Measurements from ENCODE around the gene STK24. TPM values are rescaled to one million over a fixed set of nuclear protein-coding genes. Genes with fewer than 3 reads are reported as not detected.

The STK24 gene
- total and polyA plus RNA-seq, 4 donors: 42.7 to 56.1 (median 52.2) TPM

DNA sequence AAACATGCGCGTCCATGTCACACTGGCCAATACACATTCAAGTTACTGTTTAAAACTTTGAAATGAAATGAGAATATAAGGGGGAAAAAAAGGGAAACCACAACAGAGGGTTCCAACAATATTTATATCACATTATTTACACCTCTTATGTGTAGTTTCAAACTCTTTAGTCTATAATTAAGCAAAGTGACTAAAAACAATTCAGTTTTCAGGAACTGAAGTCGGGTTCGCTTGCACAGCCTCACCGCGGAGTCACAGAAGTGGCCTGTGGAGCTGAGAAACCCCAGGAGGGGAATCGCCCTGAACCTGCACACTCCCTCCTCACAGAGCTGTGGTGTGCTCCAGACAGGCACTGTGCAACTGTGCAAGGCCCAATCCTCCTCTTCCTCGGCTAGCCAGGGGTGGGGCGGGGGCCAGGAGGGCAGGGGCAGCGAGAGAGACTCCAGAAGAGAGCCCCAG, 75.9 kb downstream of the STK24 start:
- Histone ChIP-seq H3K36me3 (ENCODE audit: control insufficient read depth, insufficient read depth, low read length) (peaks cover 8% of the 10 kb centered on the region), H3K4me3 (ENCODE audit: low read depth, low read length) (no peak overlapping the region), H3K4me1 (ENCODE audit: control insufficient read depth, insufficient read depth, low read length) (peaks cover 23% of the 10 kb centered on the region), H3K27me3 (ENCODE audit: control insufficient read depth, insufficient read depth, low read length) (no peaks in the 10 kb centered on the region), H3K9me3 (ENCODE audit: control insufficient read depth, insufficient read depth, low read length) (no peaks in the 10 kb centered on the region), H3K27ac (ENCODE audit: low read depth, low read length) (no peak overlapping the region)
- WGBS (ENCODE audit: insufficient coverage): 88% methylated on average over 8 of the region's 10 CpGs
- DNase-seq (ENCODE audit: low read depth in 4 of 6, low spot score in 6 of 6): no peak

DNA sequence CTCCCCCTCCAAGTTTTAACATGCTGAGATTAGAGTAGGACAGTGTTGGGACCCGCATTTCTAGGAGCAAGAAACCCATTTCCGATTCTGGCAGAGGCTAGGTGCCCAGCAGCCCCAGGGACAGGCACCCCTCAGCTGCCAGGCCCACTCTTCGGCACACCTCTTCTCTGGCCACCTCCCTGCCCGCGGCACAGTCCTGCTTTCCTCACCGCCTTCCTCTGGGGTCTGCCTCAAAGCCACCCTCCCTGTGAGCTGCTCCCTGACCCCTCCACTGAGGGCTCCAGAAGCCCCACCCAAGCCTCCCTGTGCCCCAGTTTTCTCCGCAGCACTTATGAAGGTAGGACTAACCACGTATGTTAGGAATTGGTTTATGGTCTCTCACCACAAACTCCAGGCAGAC, 79.9 kb downstream of the STK24 start:
- 87% methylated on average over 6 of the region's 8 CpGs for WGBS (ENCODE audit: insufficient coverage)
- H3K27ac ChIP-seq (ENCODE audit: low read depth, low read length): no peak overlapping the region
- peaks cover 8% of the 10 kb centered on the region for H3K36me3 ChIP-seq (ENCODE audit: control insufficient read depth, insufficient read depth, low read length)

DNA sequence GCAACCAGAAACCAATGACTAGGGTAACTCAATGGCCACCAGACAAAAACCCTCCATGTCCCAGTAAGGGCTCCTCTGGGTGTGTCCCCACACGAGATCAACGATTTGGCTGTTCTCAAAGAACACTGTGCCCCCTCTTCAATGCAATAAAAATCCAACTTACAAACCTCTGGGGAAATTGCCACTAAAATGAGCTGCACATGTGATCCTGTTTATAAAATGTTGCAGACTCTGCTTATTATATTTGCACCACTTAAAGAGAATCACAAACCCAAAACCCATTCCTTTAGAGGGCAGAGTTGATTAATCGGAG, 80.5 kb downstream of the STK24 start:
- H3K9me3 ChIP-seq (ENCODE audit: control insufficient read depth, insufficient read depth, low read length): no peaks in the 10 kb centered on the region
- peaks cover 22% of the 10 kb centered on the region for H3K4me1 ChIP-seq (ENCODE audit: control insufficient read depth, insufficient read depth, low read length)
- H3K27ac ChIP-seq (ENCODE audit: low read depth, low read length): no peak overlapping the region
- DNase-seq (ENCODE audit: low read depth in 4 of 6, low spot score in 6 of 6): no peak
- WGBS (ENCODE audit: insufficient coverage): 67% methylated on average over 1 of the region's 3 CpGs
- peaks cover 8% of the 10 kb centered on the region for H3K36me3 ChIP-seq (ENCODE audit: control insufficient read depth, insufficient read depth, low read length)
- H3K27me3 ChIP-seq (ENCODE audit: control insufficient read depth, insufficient read depth, low read length): no peaks in the 10 kb centered on the region
- H3K4me3 ChIP-seq (ENCODE audit: low read depth, low read length): no peak overlapping the region

More for the DNA sequence above, 79.9 kb downstream of the STK24 start:
- Histone ChIP-seq H3K27me3 (ENCODE audit: control insufficient read depth, insufficient read depth, low read length) (no peaks in the 10 kb centered on the region), H3K4me3 (ENCODE audit: low read depth, low read length) (no peak overlapping the region), H3K9me3 (ENCODE audit: control insufficient read depth, insufficient read depth, low read length) (no peaks in the 10 kb centered on the region), H3K4me1 (ENCODE audit: control insufficient read depth, insufficient read depth, low read length) (peaks cover 22% of the 10 kb centered on the region)
- no peak for DNase-seq (ENCODE audit: low read depth in 4 of 6, low spot score in 6 of 6)

- DNase-seq (ENCODE audit: low read depth in 4 of 6, low spot score in 6 of 6): peak in 2 of 6 donors; percentile 41 to 67
- Histone ChIP-seq H3K27ac (ENCODE audit: low read depth, low read length) (peak overlapping the region; percentile 29), H3K4me1 (ENCODE audit: control insufficient read depth, insufficient read depth, low read length) (peaks cover 26% of the 10 kb centered on the region), H3K27me3 (ENCODE audit: control insufficient read depth, insufficient read depth, low read length) (no peaks in the 10 kb centered on the region), H3K9me3 (ENCODE audit: control insufficient read depth, insufficient read depth, low read length) (no peaks in the 10 kb centered on the region), H3K4me3 (ENCODE audit: low read depth, low read length) (no peak overlapping the region), H3K36me3 (ENCODE audit: control insufficient read depth, insufficient read depth, low read length) (peaks cover 8% of the 10 kb centered on the region)
- 54% methylated on average over 14 of the region's 15 CpGs for WGBS (ENCODE audit: insufficient coverage)
These were observed 81.1 kb downstream of the STK24 start for GRCh38 chr13:98495627-98496478.

DNA sequence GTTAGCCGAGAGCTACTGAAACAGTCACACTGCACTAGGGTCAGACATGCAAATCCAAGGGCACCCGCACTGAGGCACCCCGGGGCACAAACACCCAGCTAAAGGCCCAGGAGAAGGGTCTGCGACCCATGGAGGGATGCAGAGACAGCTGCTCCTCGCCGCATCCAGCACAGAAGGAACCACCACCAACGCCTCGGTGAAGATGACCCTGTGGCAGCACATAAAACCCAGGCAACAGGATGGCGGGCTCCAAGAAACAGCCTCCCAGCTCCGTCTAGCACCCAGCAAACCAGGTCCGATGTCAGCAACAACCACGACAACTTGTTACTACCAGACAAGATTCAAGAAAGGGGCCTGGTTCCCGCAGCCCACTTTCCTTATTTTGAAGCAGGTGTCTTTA, 82.1 kb downstream of the STK24 start:
- Histone ChIP-seq H3K4me1 (ENCODE audit: control insufficient read depth, insufficient read depth, low read length) (peaks cover 30% of the 10 kb centered on the region), H3K27me3 (ENCODE audit: control insufficient read depth, insufficient read depth, low read length) (no peaks in the 10 kb centered on the region), H3K27ac (ENCODE audit: low read depth, low read length) (no peak overlapping the region), H3K36me3 (ENCODE audit: control insufficient read depth, insufficient read depth, low read length) (peaks cover 8% of the 10 kb centered on the region), H3K9me3 (ENCODE audit: control insufficient read depth, insufficient read depth, low read length) (no peaks in the 10 kb centered on the region), H3K4me3 (ENCODE audit: low read depth, low read length) (no peak overlapping the region)
- 85% methylated on average over 12 of the region's 13 CpGs for WGBS (ENCODE audit: insufficient coverage)
- no peak for DNase-seq (ENCODE audit: low read depth in 4 of 6, low spot score in 6 of 6)

DNA sequence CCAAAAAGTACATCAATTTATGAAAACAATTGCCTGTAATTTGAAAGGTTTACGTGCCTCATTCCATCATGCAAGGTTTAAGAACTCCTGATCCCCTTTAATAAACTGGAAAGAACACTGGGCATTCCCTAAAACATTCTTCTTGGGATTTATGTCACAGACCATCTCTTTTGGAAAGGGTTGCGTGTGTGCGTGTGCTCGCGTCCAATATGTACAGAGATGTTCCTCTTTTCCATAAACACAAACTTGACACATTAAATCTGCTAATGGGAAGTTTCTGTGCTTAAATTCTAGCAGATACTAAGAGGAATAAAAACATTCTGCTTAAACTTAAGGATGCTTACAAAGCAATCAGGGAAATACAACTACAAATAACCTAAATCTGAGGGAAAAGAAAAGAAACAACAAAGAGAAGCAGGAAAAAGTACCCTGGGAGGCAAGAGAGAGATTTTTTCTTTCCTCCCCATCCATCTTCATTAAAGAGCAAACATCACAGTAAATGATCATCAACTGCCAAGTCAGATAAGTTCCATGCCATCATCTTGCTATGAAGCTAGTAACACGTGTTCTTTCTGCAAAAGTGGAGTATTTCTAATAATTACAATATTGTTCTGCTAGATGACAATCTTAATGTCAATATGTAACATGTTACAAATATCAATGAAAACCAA, 83.7 kb downstream of the STK24 start:
- no peak for DNase-seq (ENCODE audit: low read depth in 4 of 6, low spot score in 6 of 6)
- no peak overlapping the region for H3K27ac ChIP-seq (ENCODE audit: low read depth, low read length)
- WGBS (ENCODE audit: insufficient coverage): no CpG with 5 or more reads among the region's 6 CpGs
- no peaks in the 10 kb centered on the region for H3K27me3 ChIP-seq (ENCODE audit: control insufficient read depth, insufficient read depth, low read length)
- no peaks in the 10 kb centered on the region for H3K9me3 ChIP-seq (ENCODE audit: control insufficient read depth, insufficient read depth, low read length)
- H3K36me3 ChIP-seq (ENCODE audit: control insufficient read depth, insufficient read depth, low read length): no peaks in the 10 kb centered on the region
- H3K4me1 ChIP-seq (ENCODE audit: control insufficient read depth, insufficient read depth, low read length): peaks cover 36% of the 10 kb centered on the region
- H3K4me3 ChIP-seq (ENCODE audit: low read depth, low read length): no peak overlapping the region

GRCh38 chr13:98492335-98493041, 84.4 kb downstream of the STK24 start:
- H3K27ac ChIP-seq (ENCODE audit: low read depth, low read length): no peak overlapping the region

DNA sequence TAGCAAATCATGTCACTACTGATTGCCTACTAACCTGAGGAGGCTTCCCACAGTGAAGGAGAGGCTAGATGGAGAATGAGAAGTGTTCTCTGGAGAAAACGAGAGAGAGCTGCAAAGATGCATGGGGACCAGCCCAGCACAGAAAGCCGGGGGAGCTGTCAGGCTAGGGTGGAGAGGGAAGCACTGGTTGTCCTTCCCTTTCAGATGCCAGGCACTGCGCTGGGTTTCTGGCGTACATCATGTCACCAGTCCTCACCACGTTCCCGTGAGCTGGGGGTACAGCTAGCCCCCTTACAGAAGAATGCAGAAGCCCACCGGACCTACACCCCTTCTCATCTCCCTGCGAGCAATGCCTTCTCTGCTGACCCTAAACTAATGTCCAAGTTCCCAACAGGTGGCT, 86.0 kb downstream of the STK24 start:
- H3K9me3 ChIP-seq (ENCODE audit: control insufficient read depth, insufficient read depth, low read length): no peaks in the 10 kb centered on the region
- DNase-seq (ENCODE audit: low read depth in 4 of 6, low spot score in 6 of 6): peak in 1 of 6 donors; percentile 64
- H3K4me3 ChIP-seq (ENCODE audit: low read depth, low read length): no peak overlapping the region
- no peaks in the 10 kb centered on the region for H3K27me3 ChIP-seq (ENCODE audit: control insufficient read depth, insufficient read depth, low read length)
- WGBS (ENCODE audit: insufficient coverage): 66% methylated on average over 2 of the region's 8 CpGs
- H3K36me3 ChIP-seq (ENCODE audit: control insufficient read depth, insufficient read depth, low read length): no peaks in the 10 kb centered on the region
- H3K27ac ChIP-seq (ENCODE audit: low read depth, low read length): no peak overlapping the region
- H3K4me1 ChIP-seq (ENCODE audit: control insufficient read depth, insufficient read depth, low read length): peaks cover 24% of the 10 kb centered on the region

More at GRCh38 chr13:98492335-98493041, 84.4 kb downstream of the STK24 start:
- Histone ChIP-seq H3K27me3 (ENCODE audit: control insufficient read depth, insufficient read depth, low read length) (no peaks in the 10 kb centered on the region), H3K36me3 (ENCODE audit: control insufficient read depth, insufficient read depth, low read length) (no peaks in the 10 kb centered on the region), H3K9me3 (ENCODE audit: control insufficient read depth, insufficient read depth, low read length) (no peaks in the 10 kb centered on the region), H3K4me3 (ENCODE audit: low read depth, low read length) (no peak overlapping the region), H3K4me1 (ENCODE audit: control insufficient read depth, insufficient read depth, low read length) (peaks cover 35% of the 10 kb centered on the region)
- 73% methylated on average over 3 of the region's 6 CpGs for WGBS (ENCODE audit: insufficient coverage)
- no peak for DNase-seq (ENCODE audit: low read depth in 4 of 6, low spot score in 6 of 6)

DNA sequence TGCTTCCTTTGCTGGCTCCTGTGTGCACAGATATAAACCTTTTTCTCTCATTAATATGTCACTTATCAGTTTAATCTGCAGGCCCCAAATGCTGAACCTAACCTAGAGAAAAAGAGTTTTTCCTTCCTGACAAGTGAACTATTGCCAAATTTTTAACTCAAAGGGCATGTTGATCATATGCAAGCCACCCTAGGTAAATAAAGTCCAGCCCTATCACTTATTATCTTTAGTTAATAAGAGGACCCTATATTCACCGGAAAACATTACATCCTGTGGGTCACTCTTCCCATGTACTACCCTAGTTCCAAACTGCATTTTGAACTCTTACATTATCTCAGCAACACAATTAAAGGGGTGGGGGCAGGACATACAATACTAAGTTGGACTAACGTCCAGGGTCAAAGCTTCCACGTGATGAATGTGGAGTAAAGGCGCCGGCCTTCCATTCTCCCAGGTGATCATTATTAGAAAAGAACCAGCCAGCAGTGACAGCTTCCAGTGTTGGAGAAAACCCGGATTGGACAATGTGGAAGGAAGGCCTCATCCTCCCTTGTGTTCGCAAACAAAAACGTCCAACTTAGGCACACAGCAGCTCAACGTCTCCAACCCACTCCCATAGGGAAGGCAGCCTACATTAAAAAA, 86.6 kb downstream of the STK24 start:
- Histone ChIP-seq H3K9me3 (ENCODE audit: control insufficient read depth, insufficient read depth, low read length) (no peaks in the 10 kb centered on the region), H3K4me1 (ENCODE audit: control insufficient read depth, insufficient read depth, low read length) (peaks cover 26% of the 10 kb centered on the region), H3K27ac (ENCODE audit: low read depth, low read length) (no peak overlapping the region), H3K4me3 (ENCODE audit: low read depth, low read length) (no peak overlapping the region), H3K27me3 (ENCODE audit: control insufficient read depth, insufficient read depth, low read length) (no peaks in the 10 kb centered on the region), H3K36me3 (ENCODE audit: control insufficient read depth, insufficient read depth, low read length) (no peaks in the 10 kb centered on the region)
- DNase-seq (ENCODE audit: low read depth in 4 of 6, low spot score in 6 of 6): no peak
- WGBS (ENCODE audit: insufficient coverage): no CpG with 5 or more reads among the region's 9 CpGs

Measured in spinal cord (tissue), 10 donors.